ENCODE results near the gene LPIN1. TPM values are rescaled to one million over a fixed set of nuclear protein-coding genes. Genes with fewer than 3 reads are reported as not detected.

LPIN1 gene
- total RNA-seq, 1 donor from 2014 or later, result 23.4 TPM

GRCh38 chr2:11701751-11702301, 44.6 kb upstream of the LPIN1 start:
- H3K4me3 Mint-ChIP-seq (ENCODE audit: unreplicated experiment), result no peak overlapping the region
- no peak for DNase-seq (ENCODE audit: low read depth)
- peaks cover 7% of the 10 kb centered on the region for H3K27me3 Mint-ChIP-seq (ENCODE audit: low read depth, unreplicated experiment)
- Histone ChIP-seq H3K27me3 (ENCODE audit: insufficient read depth, low read length) (no peaks in the 10 kb centered on the region), H2AFZ (ENCODE audit: low read depth, low read length) (no peak overlapping the region), H3K9me3 (ENCODE audit: insufficient read depth, low read depth, low read length) (no peaks in the 10 kb centered on the region), H4K20me1 (ENCODE audit: insufficient read depth, low read length) (no peaks in the 10 kb centered on the region), H3K36me3 (ENCODE audit: insufficient read depth, low read length) (no peaks in the 10 kb centered on the region), H3K4me3 (ENCODE audit: insufficient read depth, low read depth, low read length) (no peak overlapping the region), H3K4me1 (ENCODE audit: insufficient read depth, low read length) (peaks cover 25% of the 10 kb centered on the region), H3K27ac (ENCODE audit: low read depth, low read length) (no peak overlapping the region), H3K4me2 (ENCODE audit: low read length) (no peak overlapping the region), H3K9ac (ENCODE audit: low read length) (no peak overlapping the region), H3K79me2 (ENCODE audit: insufficient read depth, low read length) (no peaks in the 10 kb centered on the region)
- TF ChIP-seq CTCF (IDR thresholded peaks at IDR 0.05; ENCODE audit: insufficient read depth, low read depth, low read length) (no peak), EZH2 (IDR thresholded peaks at IDR 0.05; ENCODE audit: insufficient read depth, low read length) (no peak)
- no peak for FAIRE-seq
- H3K9me3 Mint-ChIP-seq (ENCODE audit: unreplicated experiment), result peaks cover 13% of the 10 kb centered on the region
- peaks cover 11% of the 10 kb centered on the region for H3K4me1 Mint-ChIP-seq (ENCODE audit: low read depth, unreplicated experiment)
- no peak overlapping the region for H3K27ac Mint-ChIP-seq (ENCODE audit: unreplicated experiment)
- H3K36me3 Mint-ChIP-seq (ENCODE audit: low read depth, unreplicated experiment), result no peaks in the 10 kb centered on the region

- H3K4me3 Mint-ChIP-seq (ENCODE audit: unreplicated experiment), result no peak overlapping the region
- Histone ChIP-seq H3K27ac (ENCODE audit: low read depth, low read length) (no peak overlapping the region), H3K27me3 (ENCODE audit: insufficient read depth, low read length) (no peaks in the 10 kb centered on the region), H4K20me1 (ENCODE audit: insufficient read depth, low read length) (no peaks in the 10 kb centered on the region), H3K9ac (ENCODE audit: low read length) (no peak overlapping the region), H3K36me3 (ENCODE audit: insufficient read depth, low read length) (no peaks in the 10 kb centered on the region), H3K4me1 (ENCODE audit: insufficient read depth, low read length) (peaks cover 14% of the 10 kb centered on the region), H3K4me3 (ENCODE audit: insufficient read depth, low read depth, low read length) (no peak overlapping the region), H3K9me3 (ENCODE audit: insufficient read depth, low read depth, low read length) (no peaks in the 10 kb centered on the region), H2AFZ (ENCODE audit: low read depth, low read length) (no peak overlapping the region), H3K4me2 (ENCODE audit: low read length) (peak overlapping the region; percentile 29), H3K79me2 (ENCODE audit: insufficient read depth, low read length) (no peaks in the 10 kb centered on the region)
- peaks cover 3% of the 10 kb centered on the region for H3K36me3 Mint-ChIP-seq (ENCODE audit: low read depth, unreplicated experiment)
- peaks cover 16% of the 10 kb centered on the region for H3K9me3 Mint-ChIP-seq (ENCODE audit: unreplicated experiment)
- peaks cover 13% of the 10 kb centered on the region for H3K27me3 Mint-ChIP-seq (ENCODE audit: low read depth, unreplicated experiment)
- no peak for DNase-seq (ENCODE audit: low read depth)
- TF ChIP-seq EZH2 (IDR thresholded peaks at IDR 0.05; ENCODE audit: insufficient read depth, low read length), result no peak
- no peak for TF ChIP-seq CTCF (IDR thresholded peaks at IDR 0.05; ENCODE audit: insufficient read depth, low read depth, low read length)
- no peak overlapping the region for H3K27ac Mint-ChIP-seq (ENCODE audit: unreplicated experiment)
- FAIRE-seq, result no peak
- H3K4me1 Mint-ChIP-seq (ENCODE audit: low read depth, unreplicated experiment), result peaks cover 2% of the 10 kb centered on the region
These were observed 43.5 kb upstream of the LPIN1 start for GRCh38 chr2:11702946-11703345.

GRCh38 chr2:11703700-11704099, 42.7 kb upstream of the LPIN1 start:
- peaks cover 19% of the 10 kb centered on the region for H3K9me3 Mint-ChIP-seq (ENCODE audit: unreplicated experiment)

More at GRCh38 chr2:11703700-11704099, 42.7 kb upstream of the LPIN1 start:
- H2AFZ ChIP-seq (ENCODE audit: low read depth, low read length), result no peak overlapping the region
- no peaks in the 10 kb centered on the region for H3K36me3 ChIP-seq (ENCODE audit: insufficient read depth, low read length)
- H3K4me2 ChIP-seq (ENCODE audit: low read length), result peak overlapping the region; percentile 29
- no peaks in the 10 kb centered on the region for H4K20me1 ChIP-seq (ENCODE audit: insufficient read depth, low read length)
- H3K9ac ChIP-seq (ENCODE audit: low read length), result no peak overlapping the region
- FAIRE-seq (no peak), DNase-seq (ENCODE audit: low read depth) (peak; percentile 39)
- peaks cover 5% of the 10 kb centered on the region for H3K4me1 Mint-ChIP-seq (ENCODE audit: low read depth, unreplicated experiment)
- H3K9me3 ChIP-seq (ENCODE audit: insufficient read depth, low read depth, low read length), result no peaks in the 10 kb centered on the region
- no peak overlapping the region for H3K4me3 ChIP-seq (ENCODE audit: insufficient read depth, low read depth, low read length)
- peaks cover 6% of the 10 kb centered on the region for H3K4me1 ChIP-seq (ENCODE audit: insufficient read depth, low read length)
- no peak overlapping the region for H3K4me3 Mint-ChIP-seq (ENCODE audit: unreplicated experiment)
- no peaks in the 10 kb centered on the region for H3K79me2 ChIP-seq (ENCODE audit: insufficient read depth, low read length)
- no peak overlapping the region for H3K27ac Mint-ChIP-seq (ENCODE audit: unreplicated experiment)
- TF ChIP-seq CTCF (IDR thresholded peaks at IDR 0.05; ENCODE audit: insufficient read depth, low read depth, low read length) (no peak), EZH2 (IDR thresholded peaks at IDR 0.05; ENCODE audit: insufficient read depth, low read length) (no peak)
- no peak overlapping the region for H3K27ac ChIP-seq (ENCODE audit: low read depth, low read length)
- H3K36me3 Mint-ChIP-seq (ENCODE audit: low read depth, unreplicated experiment), result peaks cover 5% of the 10 kb centered on the region
- H3K27me3 Mint-ChIP-seq (ENCODE audit: low read depth, unreplicated experiment), result peaks cover 13% of the 10 kb centered on the region
- no peaks in the 10 kb centered on the region for H3K27me3 ChIP-seq (ENCODE audit: insufficient read depth, low read length)
